ENCODE measurements around the gene POC5.

- no peak for TF ChIP-seq CTCF (IDR thresholded peaks at IDR 0.05; ENCODE audit: insufficient read depth, low read length)
- TF ChIP-seq POLR2AphosphoS5 (IDR thresholded peaks at IDR 0.05; ENCODE audit: low read depth), result no peak
- no peak for TF ChIP-seq SPI1 (IDR thresholded peaks at IDR 0.05; ENCODE audit: borderline replicate concordance, low read depth)
- no peak for TF ChIP-seq REST (IDR thresholded peaks at IDR 0.05; ENCODE audit: insufficient replicate concordance, low read depth)
- no peak for TF ChIP-seq GABPA (IDR thresholded peaks at IDR 0.05; ENCODE audit: low read depth)
Measured at GRCh38 chr5:75716715-75717081, 539 bp downstream of the POC5 start.
